K562 (cell line): ENCODE measurements around the gene TP53BP2. TPM values are rescaled to one million over a fixed set of nuclear protein-coding genes. Genes with fewer than 3 reads are reported as not detected.
A peak's percentile ranks its signal among the peaks of the same experiment; 100 is the strongest.

Source experiments
- ARID1B ChIP-seq: fragments of 450-650 bp; IDR thresholded peaks from 2 replicates; pipeline ENCODE4 v1.6.1; 2016; ENCODE audit warnings: antibody characterized with exemption, mild to moderate bottlenecking, inconsistent platforms
- CBFB ChIP-seq: sonication (generic); formaldehyde crosslinking; IDR thresholded peaks from 2 replicates; pipeline ENCODE4 v1.4.0; 2020; ENCODE audit warnings: mild to moderate bottlenecking, missing genetic modification reagents
- CHD4 ChIP-seq: fragments of 200-600 bp; sonication (generic); IDR thresholded peaks from 3 replicates; pipeline ENCODE4 v1.6.1; 2012; ENCODE audit warnings: low read depth, mild to moderate bottlenecking, mixed read lengths, low read length, inconsistent platforms; ENCODE audit not compliant: insufficient read depth, insufficient replicate concordance, poor library complexity, severe bottlenecking
- CREB1 ChIP-seq, 2 experiments: sonication (generic) in 1 of 2; formaldehyde crosslinking in 1 of 2; IDR thresholded peaks; 2 replicates each; pipeline versions ENCODE4 v1.6.1 to v1.8.0; 2012 to 2022; ENCODE audit warnings: inconsistent platforms in 1 of 2, mild to moderate bottlenecking in 1 of 2, missing genetic modification reagents in 1 of 2, moderate library complexity in 1 of 2
- NELFE ChIP-seq: IDR thresholded peaks from 2 replicates; pipeline ENCODE4 v1.6.1; 2011; ENCODE audit warnings: mild to moderate bottlenecking; ENCODE audit not compliant: insufficient read depth, insufficient read length
- TAF9B ChIP-seq: fragments of 450-650 bp; IDR thresholded peaks from 2 replicates; pipeline ENCODE4 v1.6.1; 2018; ENCODE audit warnings: mild to moderate bottlenecking; ENCODE audit not compliant: partially characterized antibody
- ZNF197 ChIP-seq: fragments of 200-800 bp; sonication (Bioruptor generic); IDR thresholded peaks from 2 replicates; pipeline ENCODE4 v1.6.1; 2016; ENCODE audit warnings: low read depth, missing genetic modification characterization, missing compliant biosample characterization
- ZNF354B ChIP-seq: fragments of 250-450 bp; sonication (Bioruptor Pico); IDR thresholded peaks from 2 replicates; pipeline ENCODE4 v1.4.0; 2020
- polyA plus RNA-seq, 8 experiments: library from polyadenylated mRNA; depleted of rRNA in 4 of 8; stranded (reverse) in 5 of 8; unstranded in 3 of 8; fragments of >200 nt; fragmentation: Nextera tagmentation in 2 of 8; fragmentation: Illumina TruSeq in 1 of 8; extraction: Ambion mirVana in 2 of 8; extraction: Trizol in 1 of 8; gene quantifications; 2 replicates each; pipeline versions ENCODE4 v1.2.1 to v1.2.3, GENCODE V29; 2011 to 2014; ENCODE audit warnings: inconsistent platforms in 1 of 8, missing spikeins in 1 of 8
- total RNA-seq, 7 experiments: library from RNA; depleted of rRNA in 6 of 7; stranded (reverse); fragments of >200 nt in 6 of 7; fragmentation: Illumina TruSeq in 2 of 7; extraction: Trizol in 2 of 7; gene quantifications; 2 replicates each; pipeline versions ENCODE4 v1.2.1 to v1.2.3, GENCODE V29; 2011 to 2021; ENCODE audit warnings: low replicate concordance in 1 of 7
- TF ChIP-seq, protein P1 (sequence below), 2 experiments: IDR thresholded peaks in 1 of 2; conservative IDR thresholded peaks in 1 of 2; 2 replicates each; pipeline ENCODE4 v1.6.1; 2016; ENCODE audit warnings: low read depth in 2 of 2, mild to moderate bottlenecking in 1 of 2, missing compliant biosample characterization in 1 of 2, missing genetic modification characterization in 1 of 2, moderate library complexity in 1 of 2
- TF ChIP-seq, protein P2 (sequence below): IDR thresholded peaks from 2 replicates; pipeline ENCODE4 v1.6.1; 2011; ENCODE audit not compliant: insufficient read length; ENCODE audit errors: extremely low read depth
- TF ChIP-seq, protein P3 (sequence below): fragments of 200-600 bp; sonication (generic); IDR thresholded peaks from one replicate; pipeline ENCODE4 v1.6.1; 2012; ENCODE audit warnings: mild to moderate bottlenecking, low read depth, low read length, inconsistent platforms

Gene TP53BP2
- total and polyA plus RNA-seq, 9 of the 15 experiments (the other 6 are each of a cell fraction or from before 2014, with no cell fraction given): 17.0 to 69.6 (median 40.1) TPM

DNA sequence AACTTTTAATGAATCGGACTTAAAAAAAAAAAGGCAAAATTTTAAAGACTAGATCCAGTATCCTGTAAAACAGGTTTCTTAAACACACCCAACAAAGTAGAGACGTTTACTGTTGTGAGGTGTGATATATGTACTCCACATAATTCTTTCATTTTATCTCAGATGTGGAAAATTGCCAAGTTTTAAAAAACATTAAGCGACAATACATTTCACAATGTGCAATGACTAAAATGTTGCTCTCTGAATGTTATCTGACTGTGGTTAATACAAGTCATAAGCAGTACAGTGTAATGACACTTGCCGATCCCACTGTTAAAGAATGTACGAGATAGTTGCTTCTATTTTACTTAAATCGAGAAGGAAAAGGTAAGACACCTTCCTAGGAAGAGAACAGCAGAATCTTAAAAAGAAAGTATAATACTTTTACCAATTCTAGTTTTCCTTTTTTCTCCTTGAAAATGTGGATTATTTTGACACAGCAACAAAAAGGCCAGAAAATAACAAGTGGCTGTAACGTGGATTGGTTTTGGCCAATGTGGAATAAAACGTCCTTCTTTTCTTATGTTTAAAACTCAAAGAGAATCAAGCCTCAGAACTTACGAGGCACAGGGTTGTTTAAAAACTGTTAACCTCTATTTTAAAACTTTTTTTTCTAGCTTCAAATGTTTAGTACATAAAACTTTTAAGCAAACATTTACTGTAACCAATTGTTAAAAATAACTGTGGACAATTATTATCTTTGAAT lies 51.4 kb downstream of the TP53BP2 start (continued):
- TF ChIP-seq TAF9B (no peak), ARID1B (peak; percentile 41; the same call in 1 of the 2 replicates), NELFE (no peak), CBFB (CRISPR knock-in tag) (no peak), CREB1 (IDR thresholded peaks at IDR 0.05) (no peak), CREB1 (CRISPR knock-in tag; IDR thresholded peaks at IDR 0.05) (no peak), ZNF197 (CRISPR knock-in tag) (peak; percentile 53; the same call in 1 of the 2 replicates), ZNF354B (CRISPR knock-in tag) (no peak), CHD4 (no peak)
- TF ChIP-seq, protein P1, sequence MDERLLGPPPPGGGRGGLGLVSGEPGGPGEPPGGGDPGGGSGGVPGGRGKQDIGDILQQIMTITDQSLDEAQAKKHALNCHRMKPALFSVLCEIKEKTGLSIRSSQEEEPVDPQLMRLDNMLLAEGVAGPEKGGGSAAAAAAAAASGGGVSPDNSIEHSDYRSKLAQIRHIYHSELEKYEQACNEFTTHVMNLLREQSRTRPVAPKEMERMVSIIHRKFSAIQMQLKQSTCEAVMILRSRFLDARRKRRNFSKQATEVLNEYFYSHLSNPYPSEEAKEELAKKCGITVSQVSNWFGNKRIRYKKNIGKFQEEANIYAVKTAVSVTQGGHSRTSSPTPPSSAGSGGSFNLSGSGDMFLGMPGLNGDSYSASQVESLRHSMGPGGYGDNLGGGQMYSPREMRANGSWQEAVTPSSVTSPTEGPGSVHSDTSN (CRISPR knock-in tag; IDR thresholded peaks at IDR 0.05; ENCODE audit: low read depth): no peak
- TF ChIP-seq, protein P1 (tag; conservative IDR thresholded peaks at IDR 0.05; ENCODE audit: low read depth): peak; percentile 61
- TF ChIP-seq, protein P2, sequence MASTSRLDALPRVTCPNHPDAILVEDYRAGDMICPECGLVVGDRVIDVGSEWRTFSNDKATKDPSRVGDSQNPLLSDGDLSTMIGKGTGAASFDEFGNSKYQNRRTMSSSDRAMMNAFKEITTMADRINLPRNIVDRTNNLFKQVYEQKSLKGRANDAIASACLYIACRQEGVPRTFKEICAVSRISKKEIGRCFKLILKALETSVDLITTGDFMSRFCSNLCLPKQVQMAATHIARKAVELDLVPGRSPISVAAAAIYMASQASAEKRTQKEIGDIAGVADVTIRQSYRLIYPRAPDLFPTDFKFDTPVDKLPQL: no peak
- TF ChIP-seq, protein P3, sequence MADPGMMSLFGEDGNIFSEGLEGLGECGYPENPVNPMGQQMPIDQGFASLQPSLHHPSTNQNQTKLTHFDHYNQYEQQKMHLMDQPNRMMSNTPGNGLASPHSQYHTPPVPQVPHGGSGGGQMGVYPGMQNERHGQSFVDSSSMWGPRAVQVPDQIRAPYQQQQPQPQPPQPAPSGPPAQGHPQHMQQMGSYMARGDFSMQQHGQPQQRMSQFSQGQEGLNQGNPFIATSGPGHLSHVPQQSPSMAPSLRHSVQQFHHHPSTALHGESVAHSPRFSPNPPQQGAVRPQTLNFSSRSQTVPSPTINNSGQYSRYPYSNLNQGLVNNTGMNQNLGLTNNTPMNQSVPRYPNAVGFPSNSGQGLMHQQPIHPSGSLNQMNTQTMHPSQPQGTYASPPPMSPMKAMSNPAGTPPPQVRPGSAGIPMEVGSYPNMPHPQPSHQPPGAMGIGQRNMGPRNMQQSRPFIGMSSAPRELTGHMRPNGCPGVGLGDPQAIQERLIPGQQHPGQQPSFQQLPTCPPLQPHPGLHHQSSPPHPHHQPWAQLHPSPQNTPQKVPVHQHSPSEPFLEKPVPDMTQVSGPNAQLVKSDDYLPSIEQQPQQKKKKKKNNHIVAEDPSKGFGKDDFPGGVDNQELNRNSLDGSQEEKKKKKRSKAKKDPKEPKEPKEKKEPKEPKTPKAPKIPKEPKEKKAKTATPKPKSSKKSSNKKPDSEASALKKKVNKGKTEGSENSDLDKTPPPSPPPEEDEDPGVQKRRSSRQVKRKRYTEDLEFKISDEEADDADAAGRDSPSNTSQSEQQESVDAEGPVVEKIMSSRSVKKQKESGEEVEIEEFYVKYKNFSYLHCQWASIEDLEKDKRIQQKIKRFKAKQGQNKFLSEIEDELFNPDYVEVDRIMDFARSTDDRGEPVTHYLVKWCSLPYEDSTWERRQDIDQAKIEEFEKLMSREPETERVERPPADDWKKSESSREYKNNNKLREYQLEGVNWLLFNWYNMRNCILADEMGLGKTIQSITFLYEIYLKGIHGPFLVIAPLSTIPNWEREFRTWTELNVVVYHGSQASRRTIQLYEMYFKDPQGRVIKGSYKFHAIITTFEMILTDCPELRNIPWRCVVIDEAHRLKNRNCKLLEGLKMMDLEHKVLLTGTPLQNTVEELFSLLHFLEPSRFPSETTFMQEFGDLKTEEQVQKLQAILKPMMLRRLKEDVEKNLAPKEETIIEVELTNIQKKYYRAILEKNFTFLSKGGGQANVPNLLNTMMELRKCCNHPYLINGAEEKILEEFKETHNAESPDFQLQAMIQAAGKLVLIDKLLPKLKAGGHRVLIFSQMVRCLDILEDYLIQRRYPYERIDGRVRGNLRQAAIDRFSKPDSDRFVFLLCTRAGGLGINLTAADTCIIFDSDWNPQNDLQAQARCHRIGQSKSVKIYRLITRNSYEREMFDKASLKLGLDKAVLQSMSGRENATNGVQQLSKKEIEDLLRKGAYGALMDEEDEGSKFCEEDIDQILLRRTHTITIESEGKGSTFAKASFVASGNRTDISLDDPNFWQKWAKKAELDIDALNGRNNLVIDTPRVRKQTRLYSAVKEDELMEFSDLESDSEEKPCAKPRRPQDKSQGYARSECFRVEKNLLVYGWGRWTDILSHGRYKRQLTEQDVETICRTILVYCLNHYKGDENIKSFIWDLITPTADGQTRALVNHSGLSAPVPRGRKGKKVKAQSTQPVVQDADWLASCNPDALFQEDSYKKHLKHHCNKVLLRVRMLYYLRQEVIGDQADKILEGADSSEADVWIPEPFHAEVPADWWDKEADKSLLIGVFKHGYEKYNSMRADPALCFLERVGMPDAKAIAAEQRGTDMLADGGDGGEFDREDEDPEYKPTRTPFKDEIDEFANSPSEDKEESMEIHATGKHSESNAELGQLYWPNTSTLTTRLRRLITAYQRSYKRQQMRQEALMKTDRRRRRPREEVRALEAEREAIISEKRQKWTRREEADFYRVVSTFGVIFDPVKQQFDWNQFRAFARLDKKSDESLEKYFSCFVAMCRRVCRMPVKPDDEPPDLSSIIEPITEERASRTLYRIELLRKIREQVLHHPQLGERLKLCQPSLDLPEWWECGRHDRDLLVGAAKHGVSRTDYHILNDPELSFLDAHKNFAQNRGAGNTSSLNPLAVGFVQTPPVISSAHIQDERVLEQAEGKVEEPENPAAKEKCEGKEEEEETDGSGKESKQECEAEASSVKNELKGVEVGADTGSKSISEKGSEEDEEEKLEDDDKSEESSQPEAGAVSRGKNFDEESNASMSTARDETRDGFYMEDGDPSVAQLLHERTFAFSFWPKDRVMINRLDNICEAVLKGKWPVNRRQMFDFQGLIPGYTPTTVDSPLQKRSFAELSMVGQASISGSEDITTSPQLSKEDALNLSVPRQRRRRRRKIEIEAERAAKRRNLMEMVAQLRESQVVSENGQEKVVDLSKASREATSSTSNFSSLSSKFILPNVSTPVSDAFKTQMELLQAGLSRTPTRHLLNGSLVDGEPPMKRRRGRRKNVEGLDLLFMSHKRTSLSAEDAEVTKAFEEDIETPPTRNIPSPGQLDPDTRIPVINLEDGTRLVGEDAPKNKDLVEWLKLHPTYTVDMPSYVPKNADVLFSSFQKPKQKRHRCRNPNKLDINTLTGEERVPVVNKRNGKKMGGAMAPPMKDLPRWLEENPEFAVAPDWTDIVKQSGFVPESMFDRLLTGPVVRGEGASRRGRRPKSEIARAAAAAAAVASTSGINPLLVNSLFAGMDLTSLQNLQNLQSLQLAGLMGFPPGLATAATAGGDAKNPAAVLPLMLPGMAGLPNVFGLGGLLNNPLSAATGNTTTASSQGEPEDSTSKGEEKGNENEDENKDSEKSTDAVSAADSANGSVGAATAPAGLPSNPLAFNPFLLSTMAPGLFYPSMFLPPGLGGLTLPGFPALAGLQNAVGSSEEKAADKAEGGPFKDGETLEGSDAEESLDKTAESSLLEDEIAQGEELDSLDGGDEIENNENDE: no peak
